GM12878 (cell line): ENCODE data around the gene MEX3C. TPM values are rescaled to one million over a fixed set of nuclear protein-coding genes. Genes with fewer than 3 reads are reported as not detected.

Experiments
- ATAC-seq: fragments of 200-7000 bp; cut with Tn5 transposase; 3 replicates; pipeline ENCODE4 v1.9.1; 2020; ENCODE audit warnings: mild to moderate bottlenecking, moderate library complexity
- BruUV-seq: library from RNA; stranded (reverse); fragments of 400-500 nt; replicated peaks from 2 replicates; lab custom pipeline; 2021; lab: Mats Ljungman, UMichigan
- CTCF ChIA-PET: fragments of 300-600 bp; sonication (Branson Sonifier 250); formaldehyde crosslinking; extraction: SDS; loops from one replicate; lab custom pipeline; 2021; ENCODE audit warnings: inconsistent platforms; lab: Yijun Ruan, JAX
- POLR2A ChIA-PET: fragments of 350-600 bp; formaldehyde crosslinking; extraction: SDS; loops from one replicate; lab custom pipeline; 2021; ENCODE audit warnings: inconsistent platforms; lab: Charles Lee
- RAD21 ChIA-PET: fragments of 300-600 bp; sonication (Branson Sonifier 250); formaldehyde crosslinking; loops from one replicate; lab custom pipeline; 2023; ENCODE audit warnings: antibody characterized with exemption; ENCODE audit not compliant: unreplicated experiment; lab: Charles Lee
- SMC1A ChIA-PET: fragments of 300-600 bp; sonication (Branson Sonifier 250); formaldehyde crosslinking; loops from one replicate; lab custom pipeline; 2023; ENCODE audit not compliant: unreplicated experiment, uncharacterized antibody; lab: Charles Lee
- DNase-seq: peaks from one replicate; pipeline ENCODE4 v3.0.0-alpha.2; 2011; ENCODE audit warnings: low read depth, low spot score
- FAIRE-seq: peaks from 3 replicates; lab custom pipeline; 2011; peaks lifted over from hg19 to GRCh38; lab: Jason Lieb, UNC
- H2AFZ ChIP-seq: 2 replicates; pipeline ENCODE4 v1.6.0; 2011; ENCODE audit warnings: low read depth, low read length, control low read depth; ENCODE audit not compliant: control insufficient read depth
- H3K27ac ChIP-seq: 2 replicates; pipeline ENCODE4 v1.5.1; 2011; ENCODE audit warnings: control low read depth; ENCODE audit not compliant: control insufficient read depth, insufficient read depth
- H3K27me3 ChIP-seq, 2 experiments: replicated peaks in 1 of 2; 2 replicates each; pipeline versions ENCODE4 v1.6.0 to v1.6.1; 2011; ENCODE audit warnings: low read length in 1 of 2; ENCODE audit not compliant: control insufficient read depth in 2 of 2, insufficient read depth in 2 of 2
- H3K36me3 ChIP-seq, 2 experiments: 2 replicates each; pipeline ENCODE4 v1.5.1; 2011; ENCODE audit warnings: low read length in 1 of 2; ENCODE audit not compliant: control insufficient read depth in 2 of 2, insufficient read depth in 2 of 2
- H3K4me1 ChIP-seq: 2 replicates; pipeline ENCODE4 v1.6.1; 2011; ENCODE audit warnings: mild to moderate bottlenecking, low read length, moderate library complexity, mixed read lengths; ENCODE audit not compliant: control insufficient read depth, insufficient read depth
- H3K4me2 ChIP-seq: 2 replicates; pipeline ENCODE4 v1.6.0; 2011; ENCODE audit warnings: control low read depth; ENCODE audit not compliant: control insufficient read depth, insufficient read depth
- H3K4me3 ChIP-seq: fragments of 200-600 bp; sonication (generic); 2 replicates; pipeline ENCODE4 v1.5.1; 2016
- H3K79me2 ChIP-seq: 2 replicates; pipeline ENCODE4 v1.6.0; 2011; ENCODE audit warnings: low read length; ENCODE audit not compliant: control insufficient read depth, insufficient read depth
- H3K9ac ChIP-seq: 2 replicates; pipeline ENCODE4 v1.8.0; 2011; ENCODE audit warnings: low read length, control low read depth, mixed read lengths; ENCODE audit not compliant: control insufficient read depth, insufficient read depth
- H3K9me3 ChIP-seq: replicated peaks from 3 replicates; pipeline ENCODE4 v1.5.1; 2011; ENCODE audit warnings: mild to moderate bottlenecking, low read length; ENCODE audit not compliant: control insufficient read depth, insufficient read depth
- H4K20me1 ChIP-seq: 2 replicates; pipeline ENCODE4 v1.6.0; 2011; ENCODE audit not compliant: control insufficient read depth, insufficient read depth
- CHD4 ChIP-seq: fragments of 200-600 bp; sonication (generic); IDR thresholded peaks from 2 replicates; pipeline ENCODE4 v1.6.1; 2016; ENCODE audit warnings: mild to moderate bottlenecking
- CREM ChIP-seq: IDR thresholded peaks from 2 replicates; pipeline ENCODE4 v1.6.1; 2014; ENCODE audit warnings: antibody characterized with exemption, low read depth
- EED ChIP-seq: sonication (generic); IDR thresholded peaks from 2 replicates; pipeline ENCODE4 v1.6.1; 2016; ENCODE audit warnings: antibody characterized with exemption, low read depth
- HCFC1 ChIP-seq: fragments of 150-350 bp; IDR thresholded peaks from 2 replicates; pipeline ENCODE4 v1.6.1; 2014; ENCODE audit warnings: low read length
- MYC ChIP-seq: IDR thresholded peaks from 2 replicates; pipeline ENCODE4 v1.6.1; 2011; ENCODE audit warnings: mild to moderate bottlenecking, low read length, moderate library complexity, inconsistent platforms; ENCODE audit not compliant: insufficient read depth, insufficient replicate concordance, insufficient read length, severe bottlenecking
- PML ChIP-seq: IDR thresholded peaks from 2 replicates; pipeline ENCODE4 v1.6.1; 2012; ENCODE audit warnings: low read length, inconsistent platforms
- SMARCA5 ChIP-seq: fragments of 450-650 bp; IDR thresholded peaks from 2 replicates; pipeline ENCODE4 v1.6.1; 2017; ENCODE audit warnings: mild to moderate bottlenecking
- SP1 ChIP-seq: IDR thresholded peaks from one replicate; pipeline ENCODE4 v1.6.1; 2011; ENCODE audit warnings: low read depth, low read length
- WGBS: methylation state at CpG from one replicate; pipeline ENCODE4 v1.1.6; 2016; ENCODE audit warnings: low lambda C conversion rate; ENCODE audit not compliant: insufficient replicate concordance, insufficient coverage; ENCODE audit errors: missing lambda C conversion rate; 5-methylcytosine and 5-hydroxymethylcytosine counted together
- in situ Hi-C: fragments of 300-500 bp; cut with MboI; formaldehyde crosslinking; loops from 9 replicates; pipeline ENCODE4 v1.14.3; 2018; ENCODE audit warnings: mixed read lengths
- intact Hi-C: fragments of 100-400 bp; cut with micrococcal nuclease; formaldehyde crosslinking; loops from one replicate; pipeline ENCODE4 v1.14.2; 2022; ENCODE audit not compliant: unreplicated experiment
- polyA plus RNA-seq, 11 experiments: library from polyadenylated mRNA; depleted of rRNA in 4 of 11; unstranded in 6 of 11; stranded (reverse) in 5 of 11; fragments of >200 nt; fragmentation: Nextera tagmentation in 4 of 11; fragmentation: Illumina TruSeq in 1 of 11; extraction: Ambion mirVana in 4 of 11; extraction: Trizol in 1 of 11; gene quantifications; 1 replicate in 1 of 11; 2 replicates in 10 of 11; pipeline versions ENCODE4 v1.2.1 to v1.2.3, GENCODE V29; 2011 to 2016; ENCODE audit warnings: inconsistent platforms in 2 of 11, missing spikeins in 2 of 11, low read depth in 1 of 11
- total RNA-seq, 4 experiments: library from RNA; depleted of rRNA in 3 of 4; stranded (reverse); fragments of >200 nt in 3 of 4; fragmentation: Illumina TruSeq in 1 of 4; extraction: Trizol in 1 of 4; gene quantifications; 2 replicates each; pipeline versions ENCODE4 v1.2.1 to v1.2.3, GENCODE V29; 2013 to 2021
- TF ChIP-seq, protein P1 (sequence below): IDR thresholded peaks from 2 replicates; pipeline ENCODE4 v1.6.1; 2011; ENCODE audit warnings: low read depth, mild to moderate bottlenecking, low read length, moderate library complexity, borderline replicate concordance; ENCODE audit errors: extremely low read depth
- TF ChIP-seq, protein P2 (sequence below): fragments of 450-650 bp; formaldehyde crosslinking; IDR thresholded peaks from 2 replicates; pipeline ENCODE4 v1.4.0; 2022; ENCODE audit warnings: mild to moderate bottlenecking, moderate library complexity
- TF ChIP-seq, protein P3 (sequence below): fragments of 450-650 bp; conservative IDR thresholded peaks from 2 replicates; pipeline ENCODE4 v1.6.1; 2017; ENCODE audit warnings: mild to moderate bottlenecking, moderate library complexity

MEX3C gene
- total and polyA plus RNA-seq, 10 of the 15 experiments (the other 5 are each of a cell fraction or from before 2014, with no cell fraction given), result 6.7 to 48.8 (median 21.3) TPM

DNA sequence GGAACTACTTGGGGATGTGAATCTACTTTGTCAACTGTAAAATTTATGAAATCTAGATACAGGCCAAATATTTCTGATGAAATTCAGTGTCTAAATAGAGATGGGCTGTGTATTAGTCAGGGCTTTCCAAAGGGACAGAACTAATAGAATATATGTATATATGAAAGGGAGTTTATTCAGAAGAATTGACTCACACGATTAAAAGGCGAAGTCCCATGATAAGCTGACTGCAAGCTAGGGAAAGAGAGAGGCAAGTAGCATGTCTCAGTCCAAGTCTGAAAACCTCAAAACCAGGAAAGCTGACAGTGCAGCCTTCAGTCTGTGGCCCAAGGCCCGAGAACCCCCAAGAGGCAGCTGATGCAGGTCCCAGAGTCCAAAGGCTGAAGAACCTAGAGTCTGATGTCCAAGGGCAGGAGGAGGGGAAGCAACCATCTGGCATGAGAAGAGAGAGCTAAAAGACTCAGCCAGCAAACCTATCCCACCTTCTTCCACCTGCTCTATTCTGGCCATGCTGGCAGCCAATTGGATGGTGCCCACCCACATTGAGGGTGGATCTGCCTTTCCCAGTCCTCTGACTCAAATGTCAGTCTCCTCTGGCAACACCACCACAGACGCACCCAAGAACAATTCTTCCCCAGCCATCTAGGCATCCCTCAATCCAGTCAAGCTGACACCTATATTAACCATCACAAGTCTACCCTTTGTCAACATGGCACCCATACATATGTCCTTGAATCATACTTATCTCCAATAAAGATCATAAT lies 29.3 kb upstream of the MEX3C start:
- POLR2A ChIA-PET, result no interaction called here
- WGBS, result 49% methylated on average over 4 of the region's 4 CpGs
- DNase-seq, result no peak

More for the DNA sequence above, 29.3 kb upstream of the MEX3C start:
- SMC1A ChIA-PET, result interaction anchor here (1.6 kb wide), 1 partner anchor 9 kb away, joined by 5 read pairs; no protein-coding TSS in a partner anchor
- Histone ChIP-seq H3K4me3 (no peak overlapping the region), H3K79me2 (no peaks in the 10 kb centered on the region), H4K20me1 (no peaks in the 10 kb centered on the region), H3K4me2 (no peak overlapping the region), H3K9me3 (no peaks in the 10 kb centered on the region; the same call in 2 of the 3 replicates), H3K4me1 (no peaks in the 10 kb centered on the region), H3K27ac (no peak overlapping the region), H3K9ac (no peak overlapping the region), H3K27me3 (no peaks in the 10 kb centered on the region; a peak in 1 of 4 replicates), H3K36me3 (no peaks in the 10 kb centered on the region), H2AFZ (no peak overlapping the region)
- RAD21 ChIA-PET, result no interaction called here
- TF ChIP-seq, protein P1, sequence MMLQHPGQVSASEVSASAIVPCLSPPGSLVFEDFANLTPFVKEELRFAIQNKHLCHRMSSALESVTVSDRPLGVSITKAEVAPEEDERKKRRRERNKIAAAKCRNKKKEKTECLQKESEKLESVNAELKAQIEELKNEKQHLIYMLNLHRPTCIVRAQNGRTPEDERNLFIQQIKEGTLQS, result no peak
- TF ChIP-seq SP1 (no peak), HCFC1 (no peak), CREM (no peak), EED (no peak), PML (no peak), CHD4 (no peak), MYC (no peak), SMARCA5 (no peak)
- TF ChIP-seq, protein P2, sequence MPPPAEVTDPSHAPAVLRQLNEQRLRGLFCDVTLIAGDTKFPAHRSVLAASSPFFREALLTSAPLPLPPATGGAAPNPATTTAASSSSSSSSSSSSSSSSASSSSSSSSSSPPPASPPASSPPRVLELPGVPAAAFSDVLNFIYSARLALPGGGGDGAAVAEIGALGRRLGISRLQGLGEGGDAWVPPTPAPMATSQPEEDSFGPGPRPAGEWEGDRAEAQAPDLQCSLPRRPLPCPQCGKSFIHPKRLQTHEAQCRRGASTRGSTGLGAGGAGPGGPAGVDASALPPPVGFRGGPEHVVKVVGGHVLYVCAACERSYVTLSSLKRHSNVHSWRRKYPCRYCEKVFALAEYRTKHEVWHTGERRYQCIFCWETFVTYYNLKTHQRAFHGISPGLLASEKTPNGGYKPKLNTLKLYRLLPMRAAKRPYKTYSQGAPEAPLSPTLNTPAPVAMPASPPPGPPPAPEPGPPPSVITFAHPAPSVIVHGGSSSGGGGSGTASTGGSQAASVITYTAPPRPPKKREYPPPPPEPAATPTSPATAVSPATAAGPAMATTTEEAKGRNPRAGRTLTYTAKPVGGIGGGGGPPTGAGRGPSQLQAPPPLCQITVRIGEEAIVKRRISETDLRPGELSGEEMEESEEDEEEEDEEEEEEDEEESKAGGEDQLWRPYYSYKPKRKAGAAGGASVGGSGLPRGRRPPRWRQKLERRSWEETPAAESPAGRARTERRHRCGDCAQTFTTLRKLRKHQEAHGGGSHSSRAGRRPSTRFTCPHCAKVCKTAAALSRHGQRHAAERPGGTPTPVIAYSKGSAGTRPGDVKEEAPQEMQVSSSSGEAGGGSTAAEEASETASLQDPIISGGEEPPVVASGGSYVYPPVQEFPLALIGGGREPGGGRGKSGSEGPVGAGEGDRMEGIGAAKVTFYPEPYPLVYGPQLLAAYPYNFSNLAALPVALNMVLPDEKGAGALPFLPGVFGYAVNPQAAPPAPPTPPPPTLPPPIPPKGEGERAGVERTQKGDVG (CRISPR knock-in tag), result no peak
- TF ChIP-seq, protein P3, sequence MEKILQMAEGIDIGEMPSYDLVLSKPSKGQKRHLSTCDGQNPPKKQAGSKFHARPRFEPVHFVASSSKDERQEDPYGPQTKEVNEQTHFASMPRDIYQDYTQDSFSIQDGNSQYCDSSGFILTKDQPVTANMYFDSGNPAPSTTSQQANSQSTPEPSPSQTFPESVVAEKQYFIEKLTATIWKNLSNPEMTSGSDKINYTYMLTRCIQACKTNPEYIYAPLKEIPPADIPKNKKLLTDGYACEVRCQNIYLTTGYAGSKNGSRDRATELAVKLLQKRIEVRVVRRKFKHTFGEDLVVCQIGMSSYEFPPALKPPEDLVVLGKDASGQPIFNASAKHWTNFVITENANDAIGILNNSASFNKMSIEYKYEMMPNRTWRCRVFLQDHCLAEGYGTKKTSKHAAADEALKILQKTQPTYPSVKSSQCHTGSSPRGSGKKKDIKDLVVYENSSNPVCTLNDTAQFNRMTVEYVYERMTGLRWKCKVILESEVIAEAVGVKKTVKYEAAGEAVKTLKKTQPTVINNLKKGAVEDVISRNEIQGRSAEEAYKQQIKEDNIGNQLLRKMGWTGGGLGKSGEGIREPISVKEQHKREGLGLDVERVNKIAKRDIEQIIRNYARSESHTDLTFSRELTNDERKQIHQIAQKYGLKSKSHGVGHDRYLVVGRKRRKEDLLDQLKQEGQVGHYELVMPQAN, result no peak
- CTCF ChIA-PET, result no interaction called here
- intact Hi-C loops (no loop called here), in situ Hi-C loops (no loop called here)
- no TSS peak for BruUV-seq
- ATAC-seq, result no peak
- FAIRE-seq, result no peak
